GM04503 (cell line): ENCODE results near the gene APOB.
"Not testable (repeated sequence)": the region's sequence is repeated elsewhere in the genome, so short reads cannot be mapped to it uniquely, and the experiment has no call there.

Experiments used
- DNase-seq: peaks from one replicate; pipeline ENCODE4 v3.0.0-alpha.2; 2012; ENCODE audit warnings: low read depth

Gene APOB

GRCh38 chr2:21033237-21034155, 10.4 kb downstream of the APOB start:
- no peak for DNase-seq

GRCh38 chr2:21032338-21033236, 11.3 kb downstream of the APOB start:
- DNase-seq = no peak

GRCh38 chr2:21030983-21031968, 12.6 kb downstream of the APOB start:
- DNase-seq = no peak

GRCh38 chr2:21029519-21029918, 14.4 kb downstream of the APOB start:
- no peak for DNase-seq

- DNase-seq = not testable (repeated sequence)
Measured at GRCh38 chr2:21028951-21029350, 14.9 kb downstream of the APOB start.

- DNase-seq = no peak
Measured at GRCh38 chr2:21028021-21028947, 15.6 kb downstream of the APOB start.

- DNase-seq = no peak
Measured at GRCh38 chr2:21026479-21027282, 17.2 kb downstream of the APOB start.

GRCh38 chr2:21025690-21026478, 18.0 kb downstream of the APOB start:
- DNase-seq = no peak

- no peak for DNase-seq
Measured at GRCh38 chr2:21024722-21025389, 19.0 kb downstream of the APOB start.

GRCh38 chr2:21024198-21024597, 19.7 kb downstream of the APOB start:
- no peak for DNase-seq

GRCh38 chr2:21023419-21024181, 20.3 kb downstream of the APOB start:
- no peak for DNase-seq

- DNase-seq = no peak
Measured at GRCh38 chr2:21022792-21023367, 21.0 kb downstream of the APOB start.

GRCh38 chr2:21021430-21021829, 22.4 kb downstream of the APOB start:
- DNase-seq = no peak

GRCh38 chr2:21020668-21021288, 23.1 kb downstream of the APOB start:
- no peak for DNase-seq

- DNase-seq = no peak
Measured at GRCh38 chr2:21020031-21020667, 23.7 kb downstream of the APOB start.

- DNase-seq = no peak
Measured at GRCh38 chr2:21019678-21020021, 24.2 kb downstream of the APOB start.
